PC-9 (cell line): ENCODE measurements around the gene LMBR1L.

Experiments
- EZH2 ChIP-seq: fragments of 200-600 bp; sonication (generic); IDR thresholded peaks from 2 replicates; pipeline ENCODE4 v1.8.0; 2017; ENCODE audit warnings: antibody characterized with exemption, low read depth
- TF ChIP-seq, protein P1 (sequence below): fragments of 200-600 bp; sonication (generic); conservative IDR thresholded peaks from 2 replicates; pipeline ENCODE4 v1.6.1; 2017; ENCODE audit warnings: mixed run types, antibody characterized with exemption, mild to moderate bottlenecking, moderate library complexity

DNA sequence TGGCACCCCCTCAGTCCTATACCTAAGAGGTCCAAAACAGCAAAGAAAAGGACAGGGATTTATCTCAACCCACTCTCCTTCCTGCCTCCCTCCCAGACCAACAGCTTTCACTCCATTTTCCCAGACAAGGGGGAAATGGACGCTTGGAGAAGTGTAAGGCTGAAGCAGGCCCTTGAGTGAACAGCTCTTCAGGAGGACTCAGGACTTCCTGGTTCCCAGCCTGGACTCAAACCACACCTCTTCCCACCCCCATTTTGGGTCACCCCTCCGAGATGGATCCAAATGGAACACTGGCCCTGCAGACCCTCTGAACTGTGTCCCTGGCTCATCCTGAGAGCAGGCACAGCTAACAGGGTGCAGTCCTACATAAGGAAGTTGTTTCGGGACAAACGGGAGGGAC is 52.8 kb downstream of the LMBR1L start:
- TF ChIP-seq, protein P1, sequence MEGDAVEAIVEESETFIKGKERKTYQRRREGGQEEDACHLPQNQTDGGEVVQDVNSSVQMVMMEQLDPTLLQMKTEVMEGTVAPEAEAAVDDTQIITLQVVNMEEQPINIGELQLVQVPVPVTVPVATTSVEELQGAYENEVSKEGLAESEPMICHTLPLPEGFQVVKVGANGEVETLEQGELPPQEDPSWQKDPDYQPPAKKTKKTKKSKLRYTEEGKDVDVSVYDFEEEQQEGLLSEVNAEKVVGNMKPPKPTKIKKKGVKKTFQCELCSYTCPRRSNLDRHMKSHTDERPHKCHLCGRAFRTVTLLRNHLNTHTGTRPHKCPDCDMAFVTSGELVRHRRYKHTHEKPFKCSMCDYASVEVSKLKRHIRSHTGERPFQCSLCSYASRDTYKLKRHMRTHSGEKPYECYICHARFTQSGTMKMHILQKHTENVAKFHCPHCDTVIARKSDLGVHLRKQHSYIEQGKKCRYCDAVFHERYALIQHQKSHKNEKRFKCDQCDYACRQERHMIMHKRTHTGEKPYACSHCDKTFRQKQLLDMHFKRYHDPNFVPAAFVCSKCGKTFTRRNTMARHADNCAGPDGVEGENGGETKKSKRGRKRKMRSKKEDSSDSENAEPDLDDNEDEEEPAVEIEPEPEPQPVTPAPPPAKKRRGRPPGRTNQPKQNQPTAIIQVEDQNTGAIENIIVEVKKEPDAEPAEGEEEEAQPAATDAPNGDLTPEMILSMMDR: no peak
- no peak for TF ChIP-seq EZH2
